GM18951 (cell line): ENCODE results near the gene CDK5RAP3.

Experiments
- POLR2A ChIP-seq: IDR thresholded peaks from 4 replicates; pipeline ENCODE4 v1.6.1; 2011; ENCODE audit warnings: mild to moderate bottlenecking; ENCODE audit not compliant: insufficient read length, insufficient read depth; ENCODE audit errors: extremely low read depth
- in situ Hi-C: fragments of 300-500 bp; cut with MboI; formaldehyde crosslinking; loops from one replicate; pipeline ENCODE4 v1.12.0; 2022; ENCODE audit warnings: low sequenced_read_pairs, mixed read lengths, inconsistent platforms; ENCODE audit not compliant: unreplicated experiment

CDK5RAP3 gene

GRCh38 chr17:48002266-48002915 is 31.5 kb downstream of the CDK5RAP3 start:
- TF ChIP-seq POLR2A: no peak
- in situ Hi-C loops: no loop called here

GRCh38 chr17:48002916-48003416 is 32.1 kb downstream of the CDK5RAP3 start:
- no peak for TF ChIP-seq POLR2A
- in situ Hi-C loops: no loop called here

GRCh38 chr17:48003417-48004151 is 32.7 kb downstream of the CDK5RAP3 start:
- TF ChIP-seq POLR2A: no peak
- in situ Hi-C loops: no loop called here

- in situ Hi-C loops: no loop called here
- TF ChIP-seq POLR2A: no peak
Measured at GRCh38 chr17:48004983-48005382, 34.1 kb downstream of the CDK5RAP3 start.

- in situ Hi-C loops: no loop called here
- no peak for TF ChIP-seq POLR2A
Measured at GRCh38 chr17:48006936-48007709, 36.2 kb downstream of the CDK5RAP3 start.

GRCh38 chr17:48010193-48010592 is 39.3 kb downstream of the CDK5RAP3 start:
- in situ Hi-C loops: no loop called here
- no peak for TF ChIP-seq POLR2A

GRCh38 chr17:48011405-48012150 is 40.7 kb downstream of the CDK5RAP3 start:
- in situ Hi-C loops: no loop called here
- no peak for TF ChIP-seq POLR2A

GRCh38 chr17:48012151-48012520 is 41.2 kb downstream of the CDK5RAP3 start:
- no peak for TF ChIP-seq POLR2A
- in situ Hi-C loops: no loop called here

GRCh38 chr17:48012654-48013053 is 41.7 kb downstream of the CDK5RAP3 start:
- TF ChIP-seq POLR2A: no peak
- in situ Hi-C loops: no loop called here

GRCh38 chr17:48013876-48014594 is 43.1 kb downstream of the CDK5RAP3 start:
- TF ChIP-seq POLR2A: no peak
- in situ Hi-C loops: no loop called here

GRCh38 chr17:48014595-48015111 is 43.7 kb downstream of the CDK5RAP3 start:
- in situ Hi-C loops: loop anchor here (5.0 kb wide), 1 partner anchor 37 kb away; no protein-coding TSS in a partner anchor
- no peak for TF ChIP-seq POLR2A

- in situ Hi-C loops: loop anchor here (5.0 kb wide), 1 partner anchor 39 kb away; no protein-coding TSS in a partner anchor
Measured at GRCh38 chr17:48016112-48016511, 45.2 kb downstream of the CDK5RAP3 start.

GRCh38 chr17:48017817-48018158 is 46.9 kb downstream of the CDK5RAP3 start:
- in situ Hi-C loops: loop anchor here (5.0 kb wide), 1 partner anchor 40 kb away; no protein-coding TSS in a partner anchor

More at GRCh38 chr17:48016112-48016511, 45.2 kb downstream of the CDK5RAP3 start:
- no peak for TF ChIP-seq POLR2A
